ENCODE measurements around the gene IFT52.

The IFT52 gene

DNA sequence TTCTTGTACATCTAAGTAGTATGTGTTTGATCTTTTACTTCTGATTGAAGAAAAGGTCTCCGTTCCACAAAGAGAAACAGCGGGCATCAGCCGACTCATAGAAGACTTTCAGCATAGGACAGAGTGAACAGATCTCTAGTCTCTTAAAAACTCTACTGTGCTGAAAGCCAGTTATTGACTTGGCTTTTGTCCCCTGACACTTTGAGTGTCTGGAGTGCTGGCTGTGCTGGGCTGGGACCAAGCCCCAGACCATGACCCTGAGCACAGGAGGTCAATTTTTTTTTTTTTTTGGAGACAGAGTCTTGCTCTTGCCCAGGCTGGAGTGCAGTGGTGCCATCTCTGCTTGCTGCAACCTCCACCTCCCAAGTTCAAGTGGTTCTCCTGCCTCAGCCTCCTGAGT lies 104.0 kb downstream of the IFT52 start:
- H3K36me3 ChIP-seq (ENCODE audit: insufficient read depth): peaks cover 28% of the 10 kb centered on the region; the same call in 1 of the 2 replicates

DNA sequence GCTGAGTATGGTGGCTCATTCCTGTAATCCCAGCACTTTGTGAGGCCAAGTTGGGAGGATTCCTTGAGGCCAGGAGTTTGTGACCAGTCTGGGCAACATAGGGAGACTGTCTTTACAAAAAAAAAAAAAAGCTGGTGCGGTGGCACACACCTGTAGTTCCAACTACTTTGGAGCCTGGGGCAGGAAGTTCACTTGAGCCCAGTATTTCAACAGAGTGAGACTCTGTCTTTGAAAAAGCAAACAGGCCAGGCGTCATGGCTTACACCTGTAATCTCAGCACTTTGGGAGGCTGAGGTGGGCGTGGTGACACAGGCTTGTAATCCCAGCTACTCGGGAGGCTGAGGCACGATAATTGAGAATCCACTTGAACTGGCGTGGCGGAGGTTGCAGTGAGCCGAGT lies 104.8 kb downstream of the IFT52 start:
- TF ChIP-seq, protein P1, sequence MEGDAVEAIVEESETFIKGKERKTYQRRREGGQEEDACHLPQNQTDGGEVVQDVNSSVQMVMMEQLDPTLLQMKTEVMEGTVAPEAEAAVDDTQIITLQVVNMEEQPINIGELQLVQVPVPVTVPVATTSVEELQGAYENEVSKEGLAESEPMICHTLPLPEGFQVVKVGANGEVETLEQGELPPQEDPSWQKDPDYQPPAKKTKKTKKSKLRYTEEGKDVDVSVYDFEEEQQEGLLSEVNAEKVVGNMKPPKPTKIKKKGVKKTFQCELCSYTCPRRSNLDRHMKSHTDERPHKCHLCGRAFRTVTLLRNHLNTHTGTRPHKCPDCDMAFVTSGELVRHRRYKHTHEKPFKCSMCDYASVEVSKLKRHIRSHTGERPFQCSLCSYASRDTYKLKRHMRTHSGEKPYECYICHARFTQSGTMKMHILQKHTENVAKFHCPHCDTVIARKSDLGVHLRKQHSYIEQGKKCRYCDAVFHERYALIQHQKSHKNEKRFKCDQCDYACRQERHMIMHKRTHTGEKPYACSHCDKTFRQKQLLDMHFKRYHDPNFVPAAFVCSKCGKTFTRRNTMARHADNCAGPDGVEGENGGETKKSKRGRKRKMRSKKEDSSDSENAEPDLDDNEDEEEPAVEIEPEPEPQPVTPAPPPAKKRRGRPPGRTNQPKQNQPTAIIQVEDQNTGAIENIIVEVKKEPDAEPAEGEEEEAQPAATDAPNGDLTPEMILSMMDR (conservative IDR thresholded peaks at IDR 0.05; ENCODE audit: low read depth, low read length): no peak
- peaks cover 25% of the 10 kb centered on the region; the same call in 1 of the 2 replicates for H3K36me3 ChIP-seq (ENCODE audit: insufficient read depth)

More for the DNA sequence above, 104.0 kb downstream of the IFT52 start:
- no peaks in the 10 kb centered on the region for H4K20me1 ChIP-seq (ENCODE audit: insufficient read depth)
- peaks cover 21% of the 10 kb centered on the region; the same call in 1 of the 2 replicates for H3K79me2 ChIP-seq (ENCODE audit: insufficient read depth, low read depth)
- H3K4me3 ChIP-seq (IDR thresholded peaks at IDR 0.05; ENCODE audit: insufficient read depth, low read depth, low read length): no peak overlapping the region
- no peak overlapping the region for H3K9ac ChIP-seq
- no peak overlapping the region for H2AFZ ChIP-seq (ENCODE audit: low read depth)
- H3K4me1 ChIP-seq (ENCODE audit: low read depth, poor library complexity, severe bottlenecking): peaks cover 20% of the 10 kb centered on the region
- no peaks in the 10 kb centered on the region for H3K27me3 ChIP-seq (ENCODE audit: insufficient read depth, low read depth)
- H3K27ac ChIP-seq: no peak overlapping the region
- no peak overlapping the region for H3K4me2 ChIP-seq
- TF ChIP-seq, protein P1 (conservative IDR thresholded peaks at IDR 0.05; ENCODE audit: low read depth, low read length): no peak

More for the DNA sequence above, 104.8 kb downstream of the IFT52 start:
- Histone ChIP-seq H2AFZ (ENCODE audit: low read depth) (no peak overlapping the region), H3K27me3 (ENCODE audit: insufficient read depth, low read depth) (no peaks in the 10 kb centered on the region), H3K4me2 (no peak overlapping the region), H3K4me1 (ENCODE audit: low read depth, poor library complexity, severe bottlenecking) (peaks cover 14% of the 10 kb centered on the region), H4K20me1 (ENCODE audit: insufficient read depth) (no peaks in the 10 kb centered on the region), H3K4me3 (IDR thresholded peaks at IDR 0.05; ENCODE audit: insufficient read depth, low read depth, low read length) (no peak overlapping the region), H3K27ac (no peak overlapping the region), H3K79me2 (ENCODE audit: insufficient read depth, low read depth) (peaks cover 20% of the 10 kb centered on the region; the same call in 1 of the 2 replicates), H3K9ac (no peak overlapping the region)
